ENCODE measurements around the gene OAT.

The OAT gene

GRCh38 chr10:124429576-124429975 lies 10.9 kb upstream of the OAT start:
- no peak overlapping the region for H3K4me3 ChIP-seq (replicated peaks; ENCODE audit: low read depth, low read length)
- no peak for DNase-seq (ENCODE audit: low read depth)
- no peak for TF ChIP-seq CTCF (IDR thresholded peaks at IDR 0.05; ENCODE audit: low read length, missing control alignments)

- TF ChIP-seq CTCF (IDR thresholded peaks at IDR 0.05; ENCODE audit: low read length, missing control alignments), result no peak
- no peak for DNase-seq (ENCODE audit: low read depth)
- no peak overlapping the region for H3K4me3 ChIP-seq (replicated peaks; ENCODE audit: low read depth, low read length)
Observed at GRCh38 chr10:124428207-124428777, 9.6 kb upstream of the OAT start.

GRCh38 chr10:124425227-124425962 lies 6.7 kb upstream of the OAT start:
- no peak for DNase-seq (ENCODE audit: low read depth)
- no peak overlapping the region for H3K4me3 ChIP-seq (replicated peaks; ENCODE audit: low read depth, low read length)
- no peak for TF ChIP-seq CTCF (IDR thresholded peaks at IDR 0.05; ENCODE audit: low read length, missing control alignments)

GRCh38 chr10:124423813-124424212 lies 5.1 kb upstream of the OAT start:
- DNase-seq (ENCODE audit: low read depth), result no peak
- TF ChIP-seq CTCF (IDR thresholded peaks at IDR 0.05; ENCODE audit: low read length, missing control alignments), result no peak
- H3K4me3 ChIP-seq (replicated peaks; ENCODE audit: low read depth, low read length), result no peak overlapping the region

- H3K4me3 ChIP-seq (replicated peaks; ENCODE audit: low read depth, low read length), result no peak overlapping the region
- no peak for DNase-seq (ENCODE audit: low read depth)
- TF ChIP-seq CTCF (IDR thresholded peaks at IDR 0.05; ENCODE audit: low read length, missing control alignments), result no peak
Observed at GRCh38 chr10:124422742-124423141, 4.0 kb upstream of the OAT start.

GRCh38 chr10:124420254-124420653 lies 1.5 kb upstream of the OAT start:
- no peak for DNase-seq (ENCODE audit: low read depth)
- no peak for TF ChIP-seq CTCF (IDR thresholded peaks at IDR 0.05; ENCODE audit: low read length, missing control alignments)

GRCh38 chr10:124419635-124420034 lies 912 bp upstream of the OAT start:
- no peak overlapping the region for H3K4me3 ChIP-seq (replicated peaks; ENCODE audit: low read depth, low read length)
- no peak for TF ChIP-seq CTCF (IDR thresholded peaks at IDR 0.05; ENCODE audit: low read length, missing control alignments)
- no peak for DNase-seq (ENCODE audit: low read depth)

More at GRCh38 chr10:124420254-124420653, 1.5 kb upstream of the OAT start:
- no peak overlapping the region for H3K4me3 ChIP-seq (replicated peaks; ENCODE audit: low read depth, low read length)

All from fibroblast of pulmonary artery (primary cell).